ENCODE measurements around the gene SIGLEC5. TPM values are rescaled to one million over a fixed set of nuclear protein-coding genes. Genes with fewer than 3 reads are reported as not detected.

Gene SIGLEC5
- total RNA-seq, 1 experiment from 2014 or later: not detected

DNA sequence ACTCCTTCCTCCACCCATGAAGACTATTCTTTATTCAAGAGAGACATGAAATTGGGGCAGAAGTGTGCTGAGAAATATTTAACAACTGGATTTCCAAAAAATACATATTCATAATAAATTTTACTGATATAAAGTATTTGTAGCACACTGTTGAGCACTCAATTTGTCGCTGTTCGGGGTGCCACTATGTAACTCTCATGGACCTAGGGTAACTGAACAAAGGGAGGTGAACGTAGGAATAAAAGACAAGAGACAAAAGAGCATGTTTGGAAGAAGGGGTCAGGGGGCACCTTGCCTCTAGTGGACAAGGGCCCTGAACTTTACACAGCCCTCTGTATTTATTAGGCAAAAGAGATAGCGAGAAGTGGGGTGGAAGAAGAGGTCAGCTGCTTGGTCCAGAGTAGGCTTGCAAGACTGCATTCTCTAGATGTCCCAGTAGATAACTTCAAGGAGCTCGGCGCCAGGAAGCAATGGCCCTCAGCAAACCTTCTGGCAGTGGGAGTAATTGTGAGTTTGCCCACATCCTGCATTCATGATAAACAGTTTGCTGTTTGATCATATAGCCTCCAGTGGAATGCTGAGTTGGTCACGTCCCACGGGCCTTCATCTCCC lies 63.6 kb downstream of the SIGLEC5 start:
- in situ Hi-C loops (cut with HindIII; ENCODE audit: low pct_unique_long_range_greater_than_20kb, low sequenced_read_pairs): no loop called here
- DNase-seq (ENCODE audit: low read depth): no peak

DNA sequence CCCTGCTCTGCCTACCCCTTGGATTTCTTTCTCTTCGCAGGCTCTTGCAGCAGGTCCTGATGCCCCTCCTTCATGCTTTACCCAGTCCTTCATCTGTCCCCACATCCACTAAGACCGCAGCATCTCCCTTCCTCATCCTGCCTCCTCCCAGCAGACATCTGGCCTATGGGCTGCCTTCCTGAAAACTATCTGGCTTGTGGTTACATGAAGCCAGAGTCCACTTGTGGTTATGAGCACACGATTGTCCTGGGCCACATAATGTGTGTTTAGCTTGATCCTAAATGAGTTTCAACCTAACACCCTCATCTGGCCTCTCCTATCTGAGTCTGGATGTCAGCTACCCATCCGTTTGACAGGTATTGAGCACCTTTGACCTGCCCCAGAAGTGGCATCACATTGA lies 64.6 kb downstream of the SIGLEC5 start:
- in situ Hi-C loops (cut with HindIII; ENCODE audit: low pct_unique_long_range_greater_than_20kb, low sequenced_read_pairs): no loop called here
- no peak for DNase-seq (ENCODE audit: low read depth)

- in situ Hi-C loops (cut with HindIII; ENCODE audit: low pct_unique_long_range_greater_than_20kb, low sequenced_read_pairs): no loop called here
- no peak for DNase-seq (ENCODE audit: low read depth)
Observed at GRCh38 chr19:51564791-51565190, 65.4 kb downstream of the SIGLEC5 start.

Other genes with a start within 250 kb of the SIGLEC5 start
- gene LIM2, start 242.4 kb downstream of the SIGLEC5 start, total RNA-seq (2014; rRNA removed; shearing (Covaris generic); ENCODE audit: low replicate concordance): not detected in 2 replicates
- not detected in 2 replicates for gene C19orf84, start 239.8 kb downstream of the SIGLEC5 start, total RNA-seq (2014; rRNA removed; shearing (Covaris generic); ENCODE audit: low replicate concordance)
- not detected in 2 replicates for gene SIGLEC10, start 212.8 kb downstream of the SIGLEC5 start, total RNA-seq (2014; rRNA removed; shearing (Covaris generic); ENCODE audit: low replicate concordance)
- not detected in 2 replicates for gene SIGLEC8, start 171.9 kb downstream of the SIGLEC5 start, total RNA-seq (2014; rRNA removed; shearing (Covaris generic); ENCODE audit: low replicate concordance)
- not detected in 2 replicates for gene CEACAM18, start 151.9 kb downstream of the SIGLEC5 start, total RNA-seq (2014; rRNA removed; shearing (Covaris generic); ENCODE audit: low replicate concordance)
- gene SIGLEC12, start 128.6 kb downstream of the SIGLEC5 start, total RNA-seq (2014; rRNA removed; shearing (Covaris generic); ENCODE audit: low replicate concordance): not detected in 2 replicates
- not detected in 2 replicates for gene SIGLEC6, start 98.7 kb downstream of the SIGLEC5 start, total RNA-seq (2014; rRNA removed; shearing (Covaris generic); ENCODE audit: low replicate concordance)
- gene ZNF175, start 59.1 kb downstream of the SIGLEC5 start, total RNA-seq (2014; rRNA removed; shearing (Covaris generic); ENCODE audit: low replicate concordance): 2.5 and 10.8 TPM in 2 replicates
- not detected in 2 replicates for gene SIGLEC14, start 16.4 kb upstream of the SIGLEC5 start, total RNA-seq (2014; rRNA removed; shearing (Covaris generic); ENCODE audit: low replicate concordance)
- gene SPACA6, start 62.9 kb upstream of the SIGLEC5 start, total RNA-seq (2014; rRNA removed; shearing (Covaris generic); ENCODE audit: low replicate concordance): 2.1 and 4.9 TPM in 2 replicates
- not detected in 2 replicates for gene HAS1, start 93.6 kb upstream of the SIGLEC5 start, total RNA-seq (2014; rRNA removed; shearing (Covaris generic); ENCODE audit: low replicate concordance)
- gene FPR1, start 121.5 kb upstream of the SIGLEC5 start, total RNA-seq (2014; rRNA removed; shearing (Covaris generic); ENCODE audit: low replicate concordance): not detected in 2 replicates
- gene FPR2, start 130.8 kb upstream of the SIGLEC5 start, total RNA-seq (2014; rRNA removed; shearing (Covaris generic); ENCODE audit: low replicate concordance): 1.1 TPM in 1 of 2 replicates, not detected in the other
- gene FPR3, start 164.8 kb upstream of the SIGLEC5 start, total RNA-seq (2014; rRNA removed; shearing (Covaris generic); ENCODE audit: low replicate concordance): not detected in 2 replicates

Measured in Caki2 (cell line).